GM19193 (cell line): Measurements from ENCODE around the gene STOX1.

ENCODE experiments used
- POLR2A ChIP-seq: IDR thresholded peaks from 4 replicates; pipeline ENCODE4 v1.6.1; 2011; ENCODE audit not compliant: insufficient read depth, insufficient read length; ENCODE audit errors: extremely low read depth

The STOX1 gene

DNA sequence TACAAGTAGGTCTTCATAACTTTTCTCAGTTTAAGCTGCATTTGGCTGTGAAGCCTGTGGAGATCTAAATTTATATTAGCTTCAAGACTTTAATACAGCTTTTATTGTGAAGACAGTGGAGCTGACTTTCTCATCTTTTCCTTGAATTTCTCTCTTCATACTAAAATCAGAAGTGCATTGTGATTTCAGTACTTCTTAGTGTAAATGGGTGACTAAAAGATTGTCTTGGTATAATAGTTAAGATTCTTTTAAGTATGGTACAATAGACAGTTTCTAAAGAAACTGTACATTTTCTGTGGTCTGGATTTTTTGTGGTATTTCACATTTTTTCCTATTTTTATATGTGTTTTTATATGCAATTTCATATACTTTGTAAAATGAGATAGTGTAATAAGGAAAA is 107.7 kb downstream of the STOX1 start:
- no peak for TF ChIP-seq POLR2A

DNA sequence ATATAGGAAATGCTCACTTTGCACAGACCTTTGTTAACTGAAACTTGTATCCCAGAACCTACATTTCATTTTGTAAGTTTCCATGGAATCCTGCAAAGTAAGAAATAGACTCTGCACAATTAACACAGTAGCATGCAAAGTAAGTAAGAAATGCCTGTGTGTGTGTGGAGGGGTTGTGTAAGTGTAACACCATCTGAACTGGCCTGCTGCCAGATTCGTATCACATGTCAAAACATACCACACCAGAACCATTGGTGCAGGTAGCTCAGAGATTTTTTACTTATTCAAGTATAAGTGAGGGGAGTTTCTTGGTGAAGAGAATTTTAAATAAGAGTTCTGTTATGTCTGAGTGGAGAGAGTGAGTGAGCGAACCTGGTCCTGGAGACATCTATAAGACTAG is 110.8 kb downstream of the STOX1 start:
- TF ChIP-seq POLR2A = no peak

DNA sequence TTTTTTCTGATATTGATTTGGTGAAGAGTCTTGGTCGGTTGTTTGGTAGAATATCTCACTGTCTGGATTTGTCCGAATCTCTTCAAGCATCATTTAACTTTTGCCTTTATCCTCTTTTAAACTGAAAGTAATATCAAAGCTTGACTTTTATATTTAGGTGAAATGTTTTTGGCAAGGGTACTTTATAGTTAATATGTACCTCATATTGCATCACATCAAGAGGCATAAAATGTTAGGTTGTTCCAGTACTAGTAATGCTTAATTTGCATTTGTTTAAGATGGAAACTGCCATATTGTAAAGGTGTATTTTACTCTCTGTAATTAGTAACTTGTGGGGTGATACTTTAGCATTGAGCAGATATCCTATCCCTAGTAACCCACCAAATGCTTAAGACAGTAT is 111.6 kb downstream of the STOX1 start:
- no peak for TF ChIP-seq POLR2A
